HUDEP-2 (cell line): ENCODE measurements around the gene RANBP1.

ENCODE experiments used
- DNase-seq, 76 experiments: peaks; one replicate each; lab custom pipeline; 2025; ENCODE audit not compliant: unreplicated experiment in 76 of 76; lab: John Stamatoyannopoulos, UW

RANBP1 gene

GRCh38 chr22:20133930-20134549 is 18.1 kb downstream of the RANBP1 start:
- DNase-seq: no peak

DNA sequence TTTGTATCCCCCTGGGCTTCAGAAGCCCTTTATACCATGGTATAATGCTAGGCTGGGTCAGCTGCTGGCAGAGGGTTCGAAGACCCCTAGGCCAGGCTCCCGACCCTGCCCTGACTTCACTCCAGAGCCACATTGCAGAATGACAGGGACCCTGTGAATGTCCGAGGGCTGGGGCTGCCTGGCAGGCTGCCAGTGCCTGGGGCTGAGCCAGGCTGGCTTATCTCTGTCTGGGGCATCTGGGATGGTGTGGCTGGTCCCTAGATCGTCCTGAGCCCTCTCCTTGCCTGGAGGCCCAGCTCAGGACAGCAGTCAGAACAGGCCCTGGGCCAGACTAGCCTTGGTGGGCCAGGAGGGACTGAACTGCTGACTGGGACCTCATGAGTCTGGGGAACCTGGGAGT is 19.4 kb downstream of the RANBP1 start:
- peak in 8 of 76 experiments; percentile 12 to 34 (median 14) for DNase-seq

DNA sequence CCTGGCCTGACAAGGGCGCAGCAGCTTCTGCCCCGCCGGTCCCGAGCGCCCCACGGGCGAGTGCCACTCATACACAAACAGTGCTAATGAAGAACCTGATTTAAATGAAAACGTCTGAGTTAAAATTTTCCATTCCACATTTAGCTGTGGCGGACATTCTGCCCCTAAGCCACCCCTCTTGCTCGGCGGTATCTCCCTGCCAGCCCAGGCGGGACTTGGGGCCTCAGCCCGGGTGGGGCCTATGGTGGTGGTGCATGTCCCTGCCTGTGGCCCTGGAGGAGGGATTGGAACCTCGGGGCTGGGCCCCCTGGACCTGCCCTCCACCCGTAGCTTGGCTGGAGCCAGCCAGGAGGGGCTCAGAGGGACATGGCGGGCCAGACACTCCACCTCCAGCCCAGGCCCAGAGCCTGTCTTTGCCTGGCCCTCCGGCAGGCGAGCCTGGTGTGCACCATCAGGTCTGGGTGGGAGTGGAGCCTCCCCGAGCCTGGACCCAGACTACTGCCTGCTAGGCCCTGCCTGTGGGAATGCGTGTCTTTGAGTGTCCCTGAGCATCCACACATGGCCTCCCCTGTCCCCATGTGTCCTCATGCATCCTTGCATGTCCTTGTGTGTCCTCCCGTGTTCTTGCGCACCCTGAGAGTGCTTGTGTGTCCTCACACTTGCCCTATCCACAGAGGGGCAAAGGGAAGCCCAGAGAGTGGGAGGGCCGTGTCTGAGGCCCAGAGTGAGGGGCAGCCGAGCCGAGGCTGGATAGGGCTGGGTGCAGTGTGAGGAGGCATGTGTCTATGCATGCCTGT is 20.1 kb downstream of the RANBP1 start:
- DNase-seq: no peak

- no peak for DNase-seq
These were observed 20.6 kb downstream of the RANBP1 start for GRCh38 chr22:20136603-20136873.

- DNase-seq: no peak
These were observed 21.2 kb downstream of the RANBP1 start for GRCh38 chr22:20137113-20137512.

- peak in 6 of 76 experiments; percentile 6 to 29 (median 15) for DNase-seq
These were observed 21.9 kb downstream of the RANBP1 start for GRCh38 chr22:20137671-20138416.

DNA sequence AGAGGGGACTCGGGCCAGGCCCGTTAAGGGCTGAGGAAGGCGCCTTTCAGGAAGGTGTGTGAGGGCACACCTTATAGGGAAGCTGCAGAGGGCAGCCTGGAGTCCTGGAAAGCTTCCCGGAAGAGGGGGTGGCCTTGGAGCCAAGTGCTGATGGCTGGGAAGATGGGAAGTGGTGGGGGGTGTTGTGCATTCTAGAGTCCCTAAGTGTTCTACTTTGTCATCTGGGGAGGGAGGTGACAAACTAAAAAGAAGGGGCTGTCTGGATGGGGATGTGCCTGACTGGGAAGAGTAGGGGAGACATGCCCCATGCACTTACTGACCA is 22.5 kb downstream of the RANBP1 start:
- no peak for DNase-seq

DNA sequence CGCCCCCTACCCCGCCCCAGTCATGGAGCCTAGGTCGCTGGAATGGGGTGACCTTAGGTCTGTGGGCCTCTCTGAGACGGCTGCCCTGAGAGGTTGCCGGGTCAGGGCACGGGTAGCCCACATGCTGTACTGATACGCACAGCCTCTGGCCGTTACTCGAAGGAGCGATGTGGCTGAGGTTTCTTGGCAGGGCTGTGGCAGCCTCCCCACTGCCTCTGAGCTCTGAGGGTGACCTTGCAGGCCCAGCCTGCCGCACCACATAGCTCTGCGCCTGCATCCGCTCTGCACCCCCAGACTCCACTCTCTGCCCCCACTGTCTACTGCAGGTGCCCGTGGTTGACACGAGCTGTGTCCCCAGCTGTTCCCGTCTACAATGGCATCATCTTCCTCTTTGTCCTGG is 23.0 kb downstream of the RANBP1 start:
- no peak for DNase-seq

DNA sequence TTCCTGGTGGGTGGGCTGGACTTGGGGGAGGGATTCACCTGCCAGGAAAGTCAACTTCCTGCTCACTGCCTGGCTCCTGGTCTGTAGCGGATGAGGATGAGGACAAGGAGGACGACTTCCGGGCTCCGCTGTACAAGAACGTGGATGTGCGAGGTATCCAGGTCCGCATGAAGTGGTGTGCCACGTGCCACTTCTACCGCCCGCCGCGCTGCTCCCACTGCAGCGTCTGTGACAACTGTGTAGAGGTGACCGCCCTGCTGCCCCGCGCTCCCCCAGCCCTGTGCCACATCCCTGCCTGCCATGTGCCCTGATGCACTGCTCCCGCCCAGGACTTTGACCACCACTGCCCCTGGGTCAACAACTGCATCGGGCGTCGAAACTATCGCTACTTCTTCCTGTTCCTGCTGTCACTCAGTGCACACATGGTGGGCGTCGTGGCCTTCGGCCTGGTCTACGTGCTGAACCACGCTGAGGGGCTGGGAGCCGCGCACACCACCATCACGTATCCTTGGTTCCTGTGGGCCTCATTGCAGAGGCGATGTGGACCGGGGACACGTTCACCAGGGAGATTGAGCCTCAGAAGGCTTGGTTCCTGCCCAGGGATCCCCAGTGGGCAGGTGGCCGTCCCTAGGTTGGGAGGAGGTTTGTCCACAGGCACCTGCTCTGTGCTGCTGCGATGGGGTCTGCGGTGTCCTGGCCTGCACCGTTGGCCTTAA is 23.6 kb downstream of the RANBP1 start:
- DNase-seq: no peak

GRCh38 chr22:20140107-20140445 is 24.2 kb downstream of the RANBP1 start:
- no peak for DNase-seq

GRCh38 chr22:20140521-20140964 is 24.6 kb downstream of the RANBP1 start:
- no peak for DNase-seq

DNA sequence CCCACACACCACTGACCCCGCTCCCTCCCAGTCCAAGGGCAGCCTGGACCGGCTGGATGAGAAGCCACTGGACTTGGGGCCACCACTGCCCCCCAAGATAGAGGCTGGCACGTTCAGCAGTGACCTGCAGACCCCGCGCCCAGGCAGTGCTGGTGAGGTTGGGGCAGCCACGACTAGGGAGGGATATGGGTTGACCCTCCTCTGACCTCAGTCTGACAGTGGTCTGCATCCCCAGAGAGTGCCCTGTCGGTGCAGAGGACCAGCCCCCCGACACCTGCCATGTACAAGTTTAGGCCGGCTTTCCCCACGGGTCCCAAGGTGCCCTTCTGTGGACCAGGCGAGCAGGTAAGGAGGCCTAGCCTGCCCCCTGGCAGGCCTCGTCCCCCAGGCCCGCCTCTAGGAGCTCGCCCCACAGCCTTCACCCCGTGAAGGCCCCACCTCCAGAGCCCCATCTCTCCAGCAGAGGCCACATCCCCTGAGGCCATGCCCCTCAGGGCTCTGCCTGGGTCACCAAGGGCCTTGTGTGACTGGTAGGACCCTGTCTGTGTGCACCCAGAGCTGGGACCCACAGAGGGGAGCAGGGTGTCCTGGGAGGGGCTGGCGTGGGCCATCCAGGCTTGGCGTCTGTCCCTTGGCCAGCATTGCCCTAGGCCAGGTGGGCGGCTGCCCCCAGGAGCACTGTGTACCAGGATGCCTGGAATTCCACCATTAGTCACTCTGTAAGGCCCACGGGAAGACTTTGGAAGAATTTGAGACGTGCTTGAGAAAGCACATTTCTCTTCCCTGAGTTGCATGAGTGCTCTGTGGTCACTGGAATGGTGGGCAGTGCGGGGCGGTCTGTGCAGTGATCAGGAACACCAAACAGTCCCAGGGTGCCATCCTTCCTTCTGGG is 25.5 kb downstream of the RANBP1 start:
- DNase-seq: no peak

- no peak for DNase-seq
These were observed 27.1 kb downstream of the RANBP1 start for GRCh38 chr22:20142711-20143621.

DNA sequence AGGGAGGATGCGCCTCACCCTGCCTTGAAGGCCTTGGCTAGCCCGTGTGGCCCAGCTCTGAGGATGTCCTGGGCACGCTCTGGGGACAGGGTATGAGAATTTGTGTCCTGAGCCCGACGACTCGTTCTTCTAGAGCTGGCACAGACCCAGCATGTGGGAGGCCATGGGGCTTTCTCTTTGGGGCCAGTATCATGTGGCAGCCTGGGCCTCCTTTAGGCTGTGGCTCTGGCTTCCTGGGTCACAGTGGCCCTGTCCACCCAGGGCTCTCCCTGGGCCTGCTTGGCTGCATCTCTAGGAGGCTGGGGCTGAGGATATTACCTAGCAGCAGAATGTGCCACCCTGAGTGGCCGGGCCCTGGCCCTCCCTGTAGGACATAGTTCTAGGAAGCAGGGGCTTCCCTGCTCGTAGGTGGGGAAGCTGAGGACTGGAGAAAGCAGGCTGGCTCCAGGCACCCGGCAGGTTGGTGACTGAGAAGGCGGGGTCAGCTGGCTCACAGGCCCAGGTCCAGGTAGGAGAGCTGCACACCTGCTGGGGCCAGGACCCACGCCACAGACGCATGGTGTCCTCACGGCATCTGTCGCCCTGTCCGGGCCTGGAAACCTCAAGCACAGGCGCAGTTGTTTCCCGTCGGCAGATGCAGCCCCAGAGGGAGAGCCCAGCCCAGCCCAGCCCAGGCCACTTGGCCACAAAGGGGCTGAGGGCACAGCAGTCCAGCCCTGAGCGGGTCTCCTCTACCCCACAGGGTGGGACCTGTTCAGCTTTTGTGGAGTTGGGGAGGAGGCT is 28.2 kb downstream of the RANBP1 start:
- no peak for DNase-seq

DNA sequence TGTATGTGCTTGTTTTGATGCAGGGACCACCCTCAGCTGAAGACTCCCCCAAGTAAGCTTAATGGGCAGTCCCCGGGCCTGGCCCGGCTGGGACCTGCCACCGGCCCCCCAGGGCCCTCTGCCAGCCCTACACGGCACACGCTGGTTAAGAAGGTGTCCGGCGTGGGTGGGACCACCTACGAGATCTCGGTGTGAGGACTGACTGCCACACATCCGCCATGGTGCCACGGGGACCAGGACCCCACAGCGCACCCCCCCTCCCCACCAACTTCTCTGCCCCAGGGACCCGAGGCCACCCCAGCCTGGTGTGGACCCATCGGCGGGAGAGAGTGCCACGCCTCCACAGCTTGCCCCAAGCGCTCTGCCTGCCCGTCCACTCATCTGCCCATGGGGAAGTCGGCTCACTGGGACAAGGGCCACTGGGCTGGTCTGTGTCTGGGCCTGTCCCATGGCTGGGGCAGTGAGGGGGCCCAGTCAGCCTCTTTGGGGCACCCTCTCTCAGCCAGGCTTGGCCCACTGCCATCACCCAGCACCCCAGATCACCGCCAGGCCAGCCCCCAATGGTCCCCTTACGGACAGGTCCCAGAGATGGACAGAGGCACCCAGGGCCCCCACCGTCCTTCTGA is 29.4 kb downstream of the RANBP1 start:
- DNase-seq: no peak

GRCh38 chr22:20145832-20146223 is 29.9 kb downstream of the RANBP1 start:
- no peak for DNase-seq

DNA sequence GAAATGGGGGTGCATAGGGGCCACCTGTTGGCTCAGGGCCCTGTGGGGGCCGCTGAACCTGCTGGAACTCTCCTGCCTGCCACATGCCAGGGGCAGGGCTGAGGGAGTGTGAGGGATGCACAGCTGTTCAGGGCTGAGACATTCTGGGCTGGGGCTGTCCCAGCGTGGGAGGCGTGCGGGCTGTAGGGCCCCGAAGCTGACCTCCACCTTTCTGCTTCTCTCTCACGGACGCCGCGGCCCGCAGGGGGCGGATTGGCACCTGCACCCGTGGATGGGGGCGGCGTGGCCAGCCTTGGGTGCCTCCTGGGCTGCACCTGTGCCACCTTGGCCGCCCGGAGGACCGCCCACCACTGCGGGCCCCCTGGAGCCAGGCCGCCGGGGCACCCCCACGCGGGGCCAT is 30.9 kb downstream of the RANBP1 start:
- no peak for DNase-seq

DNA sequence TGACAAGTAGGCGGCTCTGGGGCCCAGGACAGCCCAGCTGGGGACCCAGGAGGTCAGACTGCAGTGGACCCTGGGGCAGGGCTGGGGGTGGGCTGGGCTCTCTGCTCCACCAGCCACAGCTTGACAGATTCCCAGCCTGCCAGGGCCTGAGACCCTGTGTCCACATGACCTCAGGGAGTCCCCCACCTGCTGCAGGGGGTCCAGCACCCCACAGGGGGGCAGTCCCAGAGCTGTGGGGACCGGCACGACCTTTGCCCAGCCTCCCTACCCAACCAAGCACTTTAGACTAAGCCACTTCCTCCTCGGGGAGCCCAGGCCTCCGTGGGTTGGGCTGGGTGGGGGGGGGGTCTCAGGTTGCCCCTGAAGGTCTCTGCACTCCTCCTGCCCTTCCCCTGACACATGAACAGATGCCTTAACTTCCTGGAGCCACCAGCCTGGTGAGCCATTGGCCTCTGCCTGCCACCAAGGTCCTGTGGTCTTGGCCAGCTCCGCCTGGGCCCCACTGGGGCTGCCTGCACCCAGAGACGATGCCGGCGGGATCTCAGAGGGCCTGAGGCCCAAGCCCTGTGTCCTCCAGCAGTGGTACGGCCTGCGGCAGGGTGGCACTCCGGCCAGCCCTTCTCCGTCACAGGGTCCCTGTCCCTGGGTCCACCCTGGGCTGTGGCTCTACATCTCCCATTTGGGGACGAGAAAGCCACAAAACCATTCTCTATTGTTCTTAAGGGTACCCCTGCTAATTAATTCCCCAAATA is 31.5 kb downstream of the RANBP1 start:
- DNase-seq: no peak
